ENCODE data around the gene BORCS5. TPM values are rescaled to one million over a fixed set of nuclear protein-coding genes. Genes with fewer than 3 reads are reported as not detected.
A peak's percentile ranks its signal among the peaks of the same experiment; 100 is the strongest.

BORCS5 gene
- total and polyA plus RNA-seq, 7 donors = 4.3 to 13.3 (median 11.0) TPM

- WGBS, 3 donors = 87 to 95% (median 92%) methylated on average over 14 of the region's 14 CpGs
Observed at GRCh38 chr12:12477532-12477890, 120.6 kb downstream of the BORCS5 start.

GRCh38 chr12:12480074-12480473, 123.2 kb downstream of the BORCS5 start:
- ATAC-seq (no peak), DNase-seq (no peak)
- intact Hi-C loops (cut with DNase I) = no loop called here
- Histone ChIP-seq H3K27me3 (ENCODE audit: insufficient read depth in 3 of 3, low read length in 2 of 3) (no peaks in the 10 kb centered on the region), H3K4me1 (no peaks in the 10 kb centered on the region), H3K9me3 (no peaks in the 10 kb centered on the region), H3K36me3 (ENCODE audit: insufficient read depth in 1 of 2, low read depth in 1 of 2) (peaks cover 0 to 65% of the 10 kb centered on the region in 2 donors), H3K27ac (no peak overlapping the region), H3K4me3 (no peak overlapping the region)
- WGBS, 3 donors = 98 to 99% (median 99%) methylated on average over 5 of the region's 5 CpGs
- TF ChIP-seq CTCF (IDR thresholded peaks at IDR 0.05) = no peak

More at GRCh38 chr12:12477532-12477890, 120.6 kb downstream of the BORCS5 start:
- Histone ChIP-seq H3K27ac (no peak overlapping the region), H3K4me1 (no peaks in the 10 kb centered on the region), H3K36me3 (ENCODE audit: insufficient read depth in 1 of 2, low read depth in 1 of 2) (peaks cover 0 to 60% of the 10 kb centered on the region in 2 donors), H3K27me3 (ENCODE audit: insufficient read depth in 3 of 3, low read length in 2 of 3) (no peaks in the 10 kb centered on the region), H3K9me3 (no peaks in the 10 kb centered on the region), H3K4me3 (no peak overlapping the region)
- no peak for DNase-seq
- intact Hi-C loops (cut with DNase I) = no loop called here
- peak in 1 of 4 donors; percentile 13 for ATAC-seq
- no peak for TF ChIP-seq CTCF (IDR thresholded peaks at IDR 0.05)

- Histone ChIP-seq H3K36me3 (ENCODE audit: insufficient read depth in 1 of 2, low read depth in 1 of 2) (peaks cover 0 to 67% of the 10 kb centered on the region in 2 donors), H3K4me3 (no peak overlapping the region), H3K9me3 (no peaks in the 10 kb centered on the region), H3K4me1 (no peaks in the 10 kb centered on the region), H3K27ac (no peak overlapping the region), H3K27me3 (ENCODE audit: insufficient read depth in 3 of 3, low read length in 2 of 3) (no peaks in the 10 kb centered on the region)
- WGBS, 3 donors = 51 to 69% (median 56%) methylated on average over 2 of the region's 2 CpGs
- DNase-seq = no peak
- ATAC-seq = no peak
- no peak for TF ChIP-seq CTCF (IDR thresholded peaks at IDR 0.05)
- intact Hi-C loops (cut with DNase I) = no loop called here
Observed at GRCh38 chr12:12481631-12482030, 124.8 kb downstream of the BORCS5 start.

- no peak overlapping the region for H3K4me3 ChIP-seq
- no peaks in the 10 kb centered on the region for H3K4me1 ChIP-seq
- ATAC-seq (no peak), DNase-seq (no peak)
- intact Hi-C loops (cut with DNase I) = no loop called here
- H3K27me3 ChIP-seq (ENCODE audit: insufficient read depth in 3 of 3, low read length in 2 of 3) = no peaks in the 10 kb centered on the region
- no peaks in the 10 kb centered on the region for H3K9me3 ChIP-seq
- no peak overlapping the region for H3K27ac ChIP-seq
- no peak for TF ChIP-seq CTCF (IDR thresholded peaks at IDR 0.05)
- H3K36me3 ChIP-seq (ENCODE audit: insufficient read depth in 1 of 2, low read depth in 1 of 2) = peaks cover 0 to 64% of the 10 kb centered on the region in 2 donors
- WGBS, 3 donors = 89 to 92% (median 90%) methylated on average over 6 of the region's 6 CpGs
Observed at GRCh38 chr12:12482150-12482761, 125.4 kb downstream of the BORCS5 start.

GRCh38 chr12:12482959-12483358, 126.1 kb downstream of the BORCS5 start:
- H3K9me3 ChIP-seq = no peaks in the 10 kb centered on the region
- TF ChIP-seq CTCF (IDR thresholded peaks at IDR 0.05) = no peak
- H3K4me1 ChIP-seq = no peaks in the 10 kb centered on the region
- WGBS, 3 donors = 90 to 95% (median 92%) methylated on average over 6 of the region's 6 CpGs
- no peak overlapping the region for H3K27ac ChIP-seq
- DNase-seq (no peak), ATAC-seq (no peak)
- H3K27me3 ChIP-seq (ENCODE audit: insufficient read depth in 3 of 3, low read length in 2 of 3) = no peaks in the 10 kb centered on the region
- no peak overlapping the region for H3K4me3 ChIP-seq
- peaks cover 0 to 60% of the 10 kb centered on the region in 2 donors for H3K36me3 ChIP-seq (ENCODE audit: insufficient read depth in 1 of 2, low read depth in 1 of 2)
- intact Hi-C loops (cut with DNase I) = no loop called here

Data from psoas muscle (tissue), 8 donors.